Measurements from ENCODE around the gene SPATA21.
A peak's percentile ranks its signal among the peaks of the same experiment; 100 is the strongest.

Gene SPATA21

DNA sequence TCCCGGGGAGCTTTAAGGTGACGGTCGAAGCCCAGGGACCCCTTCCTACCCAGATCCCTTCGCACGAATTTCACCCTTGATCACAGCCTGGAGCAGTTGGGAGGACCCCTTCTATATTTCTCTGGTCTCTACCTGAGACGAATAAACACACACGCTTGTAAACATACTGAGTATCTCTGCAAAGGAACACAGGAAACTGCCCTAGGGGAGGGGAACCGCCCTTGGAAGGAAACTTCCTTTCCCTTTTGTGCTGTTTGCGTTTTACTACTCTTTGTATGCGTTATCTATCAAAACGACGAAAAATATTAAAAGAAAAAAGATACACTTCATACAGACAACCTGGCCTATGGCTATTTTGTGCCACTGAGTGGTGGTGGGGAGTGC lies 4.0 kb upstream of the SPATA21 start:
- TF ChIP-seq POLR2AphosphoS5 (IDR thresholded peaks at IDR 0.05; ENCODE audit: low read depth, low read length) (no peak), FOXP2 (optimal IDR thresholded peaks at IDR 0.05; ENCODE audit: borderline replicate concordance, extremely low read depth, extremely low read length, insufficient read depth) (no peak), REST (IDR thresholded peaks at IDR 0.05; ENCODE audit: insufficient read depth in 1 of 2, low read depth in 2 of 2, low read length in 2 of 2) (no peak), SIN3A (IDR thresholded peaks at IDR 0.05; ENCODE audit: borderline replicate concordance, insufficient read depth, low read length) (no peak), TAF1 (IDR thresholded peaks at IDR 0.05; ENCODE audit: borderline replicate concordance, insufficient read depth, low read length) (no peak)

GRCh38 chr1:16440470-16441281 lies 3.5 kb upstream of the SPATA21 start, which contains the start of gene NECAP2:
Gene NECAP2, plus strand, starts transcription at chr1:16440724. Its CDS starts 38 bp downstream, at chr1:16440762.
- TF ChIP-seq TAF1 (IDR thresholded peaks at IDR 0.05; ENCODE audit: borderline replicate concordance, insufficient read depth, low read length) (peak; percentile 84; the same call in 1 of the 2 replicates), FOXP2 (optimal IDR thresholded peaks at IDR 0.05; ENCODE audit: borderline replicate concordance, extremely low read depth, extremely low read length, insufficient read depth) (peak; percentile 83), SIN3A (IDR thresholded peaks at IDR 0.05; ENCODE audit: borderline replicate concordance, insufficient read depth, low read length) (peak; percentile 81; the same call in 1 of the 2 replicates), POLR2AphosphoS5 (IDR thresholded peaks at IDR 0.05; ENCODE audit: low read depth, low read length) (peak; percentile 86), REST (IDR thresholded peaks at IDR 0.05; ENCODE audit: insufficient read depth in 1 of 2, low read depth in 2 of 2, low read length in 2 of 2) (0 out of 4 replicates have a peak, but pooled peaks of 1 of the 2 experiments have one; percentile 46)

GRCh38 chr1:16440131-16440469 lies 2.9 kb upstream of the SPATA21 start:
- no peak for TF ChIP-seq TAF1 (IDR thresholded peaks at IDR 0.05; ENCODE audit: borderline replicate concordance, insufficient read depth, low read length)
- TF ChIP-seq SIN3A (IDR thresholded peaks at IDR 0.05; ENCODE audit: borderline replicate concordance, insufficient read depth, low read length), result no peak
- no peak for TF ChIP-seq FOXP2 (optimal IDR thresholded peaks at IDR 0.05; ENCODE audit: borderline replicate concordance, extremely low read depth, extremely low read length, insufficient read depth)
- no peak for TF ChIP-seq REST (IDR thresholded peaks at IDR 0.05; ENCODE audit: insufficient read depth in 1 of 2, low read depth in 2 of 2, low read length in 2 of 2)
- TF ChIP-seq POLR2AphosphoS5 (IDR thresholded peaks at IDR 0.05; ENCODE audit: low read depth, low read length), result no peak

- no peak for TF ChIP-seq REST (IDR thresholded peaks at IDR 0.05; ENCODE audit: insufficient read depth in 1 of 2, low read depth in 2 of 2, low read length in 2 of 2)
- TF ChIP-seq SIN3A (IDR thresholded peaks at IDR 0.05; ENCODE audit: borderline replicate concordance, insufficient read depth, low read length), result no peak
- no peak for TF ChIP-seq POLR2AphosphoS5 (IDR thresholded peaks at IDR 0.05; ENCODE audit: low read depth, low read length)
- TF ChIP-seq FOXP2 (optimal IDR thresholded peaks at IDR 0.05; ENCODE audit: borderline replicate concordance, extremely low read depth, extremely low read length, insufficient read depth), result no peak
- TF ChIP-seq TAF1 (IDR thresholded peaks at IDR 0.05; ENCODE audit: borderline replicate concordance, insufficient read depth, low read length), result no peak
These were observed 1.7 kb upstream of the SPATA21 start for GRCh38 chr1:16438924-16439323.

All from PFSK-1 (cell line).